OCI-LY3 (cell line): ENCODE data around the gene ALG2.

Experiments
- CTCF ChIP-seq: fragments of 200-600, 300-600 bp; sonication (generic); IDR thresholded peaks from 2 replicates; pipeline ENCODE4 v1.5.1; 2014; ENCODE audit warnings: antibody characterized with exemption, low read length, low read depth
- EZH2phosphoT487 ChIP-seq: fragments of 200-600 bp; shearing (Covaris generic); IDR thresholded peaks from 2 replicates; pipeline ENCODE4 v1.6.1; 2018; ENCODE audit warnings: antibody characterized with exemption, mixed run types, low read depth

DNA sequence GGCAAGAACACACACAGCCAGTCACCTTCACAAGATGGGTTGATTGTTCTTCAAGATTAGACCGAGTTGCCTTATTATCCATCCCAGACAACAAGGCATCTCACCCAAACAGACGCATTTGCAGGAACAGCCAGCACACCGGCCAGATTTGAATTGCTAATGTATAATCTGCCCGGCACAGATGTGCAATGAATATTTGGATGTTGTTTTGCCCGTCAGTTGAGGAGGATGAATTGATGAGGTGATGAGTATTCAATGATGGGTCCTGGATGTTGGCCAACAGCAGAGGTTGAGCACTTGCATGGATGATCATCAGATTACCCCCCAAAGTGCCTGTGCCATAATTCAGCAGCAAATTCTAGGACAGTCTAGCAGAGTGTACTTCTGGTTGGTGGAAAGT is 20.1 kb downstream of the ALG2 start:
- no peak for TF ChIP-seq CTCF
- no peak for TF ChIP-seq EZH2phosphoT487
